GM21717 (cell line): ENCODE results near the gene TOR2A.
A peak's percentile ranks its signal among the peaks of the same experiment; 100 is the strongest.

ENCODE experiments used
- ATAC-seq: cut with Tn5 transposase; IDR thresholded peaks from one replicate; pipeline ENCODE4 v1.9.1; 2021; ENCODE audit warnings: mild to moderate bottlenecking, moderate library complexity; ENCODE audit not compliant: unreplicated experiment

The TOR2A gene

DNA sequence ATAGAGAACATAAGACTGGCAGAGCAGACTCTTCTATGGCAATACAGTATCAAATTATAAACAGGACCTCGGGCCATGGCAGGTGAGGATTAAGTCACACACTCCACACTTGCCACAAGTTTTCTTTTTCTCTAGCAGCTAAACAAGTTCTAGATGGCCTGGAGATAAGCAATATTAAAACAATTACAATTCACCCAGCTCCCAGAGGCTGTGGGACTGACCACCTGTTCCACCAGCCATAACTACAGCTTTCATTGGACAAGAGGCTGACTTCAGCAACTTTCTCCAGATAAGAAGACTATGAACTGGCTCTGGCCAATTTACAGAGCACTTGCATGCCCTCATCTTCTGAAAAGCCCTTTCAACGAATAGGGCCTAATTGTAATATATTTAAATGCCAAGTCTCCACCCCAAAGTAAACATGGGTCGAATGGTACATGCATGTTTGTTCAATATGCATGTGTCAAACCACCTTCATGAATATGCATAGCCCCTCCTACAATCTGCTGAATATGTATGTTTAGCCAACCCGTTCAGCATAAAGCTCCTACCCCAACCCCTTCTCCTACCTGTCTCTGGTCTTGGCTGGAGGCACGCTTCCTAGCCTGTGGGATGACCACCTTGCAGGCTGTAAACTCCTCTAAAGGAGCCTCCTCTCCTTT lies 34.4 kb downstream of the TOR2A start:
- ATAC-seq, result no peak

- no peak for ATAC-seq
Observed at GRCh38 chr9:127700140-127700539, 35.0 kb downstream of the TOR2A start.

GRCh38 chr9:127698985-127699670 lies 36.0 kb downstream of the TOR2A start:
- ATAC-seq, result peak; percentile 85

DNA sequence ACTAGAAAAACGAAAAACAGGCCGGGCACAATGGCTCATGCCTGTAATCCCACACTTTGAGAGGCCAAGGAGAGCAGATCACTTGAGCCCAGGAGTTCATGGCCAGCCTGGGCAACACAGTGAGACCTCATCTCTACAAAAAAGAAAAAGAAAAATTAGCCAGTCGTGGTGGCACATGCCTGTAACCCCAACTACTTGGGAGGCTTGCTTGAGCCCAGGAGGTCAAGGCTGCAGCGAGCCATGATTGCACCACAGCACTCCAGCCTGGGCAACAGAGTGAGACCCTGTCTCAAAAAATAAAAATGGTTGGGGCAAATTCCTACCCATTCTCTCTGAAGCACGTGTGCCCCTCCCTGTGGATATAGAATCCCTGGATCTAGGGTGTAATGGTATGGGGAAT lies 36.7 kb downstream of the TOR2A start:
- no peak for ATAC-seq

- no peak for ATAC-seq
Observed at GRCh38 chr9:127697575-127697974, 37.5 kb downstream of the TOR2A start.

DNA sequence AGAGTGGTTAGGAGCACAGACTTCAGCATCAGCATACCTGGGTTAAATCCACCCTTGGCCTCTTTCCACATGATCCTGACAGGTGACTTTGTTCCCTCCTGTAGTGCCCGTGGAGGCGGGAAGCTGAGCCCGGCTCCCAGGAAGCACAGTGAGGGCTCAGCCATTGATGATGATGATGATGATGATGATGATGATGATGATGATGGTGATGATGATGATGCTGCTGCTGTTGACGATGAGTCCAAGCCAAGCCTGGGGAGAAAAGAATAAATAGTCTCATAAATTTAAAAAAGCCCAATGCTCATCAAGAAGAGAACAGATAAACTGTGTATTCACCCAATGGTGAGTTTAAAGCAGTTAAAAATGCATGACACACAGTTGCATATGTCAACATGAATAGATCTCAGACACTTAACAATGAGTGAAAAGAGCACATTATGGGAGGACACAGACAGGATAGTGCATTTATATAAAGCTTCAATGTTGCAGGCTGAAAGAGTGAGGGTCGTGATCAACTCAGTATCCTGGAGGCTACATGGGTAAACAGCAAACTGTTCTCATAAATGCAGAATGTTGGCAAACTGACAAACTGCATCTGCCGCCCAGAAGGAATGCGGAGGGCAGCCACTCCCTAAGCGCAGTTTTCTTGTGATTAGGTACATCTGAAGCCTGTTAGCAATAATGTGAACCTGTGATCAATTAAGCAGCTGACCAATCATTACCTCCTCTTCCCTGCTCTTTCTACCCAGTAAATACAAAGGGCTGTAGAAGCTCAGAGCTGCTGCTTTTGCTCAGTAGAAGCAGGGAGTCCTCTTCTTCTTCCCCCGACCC lies 40.0 kb downstream of the TOR2A start:
- no peak for ATAC-seq

DNA sequence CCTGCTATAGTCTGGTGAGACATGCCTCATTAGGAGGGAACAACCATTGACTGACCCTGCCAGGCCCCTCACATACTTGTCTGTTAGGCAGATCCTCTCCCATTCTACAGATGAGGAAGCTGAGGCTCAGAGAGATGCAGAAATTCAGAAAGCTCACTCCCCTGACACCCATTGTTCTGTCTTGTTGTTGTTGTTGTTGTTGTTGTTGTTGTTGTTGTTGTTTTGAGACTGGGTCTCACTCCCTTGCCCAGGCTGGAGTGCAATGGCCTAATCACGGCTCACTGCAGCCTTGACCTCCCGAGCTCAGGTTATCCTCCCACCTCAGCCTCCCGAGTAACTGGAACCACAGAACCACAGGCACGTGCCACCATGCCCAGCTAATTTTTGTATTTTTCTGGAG lies 41.4 kb downstream of the TOR2A start:
- no peak for ATAC-seq

GRCh38 chr9:127693143-127693542 lies 42.0 kb downstream of the TOR2A start:
- ATAC-seq, result no peak

- ATAC-seq, result no peak
Observed at GRCh38 chr9:127692071-127692470, 43.0 kb downstream of the TOR2A start.

DNA sequence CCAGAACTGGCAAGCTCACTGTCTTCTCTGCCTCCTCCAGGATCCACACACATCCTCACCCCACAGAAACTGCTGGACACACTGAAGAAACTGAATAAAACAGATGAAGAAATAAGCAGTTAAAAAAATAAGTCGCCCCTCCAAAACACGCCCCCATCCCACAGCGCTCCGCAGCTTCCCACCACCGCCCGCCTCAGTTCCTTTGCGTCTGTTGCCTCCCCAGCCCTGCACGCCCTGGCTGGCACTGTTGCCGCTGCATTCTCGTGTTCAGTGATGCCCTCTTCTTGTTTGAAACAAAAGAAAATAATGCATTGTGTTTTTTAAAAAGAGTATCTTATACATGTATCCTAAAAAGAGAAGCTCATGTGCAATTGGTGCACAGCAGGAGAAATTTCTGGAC lies 44.4 kb downstream of the TOR2A start:
- ATAC-seq, result no peak

DNA sequence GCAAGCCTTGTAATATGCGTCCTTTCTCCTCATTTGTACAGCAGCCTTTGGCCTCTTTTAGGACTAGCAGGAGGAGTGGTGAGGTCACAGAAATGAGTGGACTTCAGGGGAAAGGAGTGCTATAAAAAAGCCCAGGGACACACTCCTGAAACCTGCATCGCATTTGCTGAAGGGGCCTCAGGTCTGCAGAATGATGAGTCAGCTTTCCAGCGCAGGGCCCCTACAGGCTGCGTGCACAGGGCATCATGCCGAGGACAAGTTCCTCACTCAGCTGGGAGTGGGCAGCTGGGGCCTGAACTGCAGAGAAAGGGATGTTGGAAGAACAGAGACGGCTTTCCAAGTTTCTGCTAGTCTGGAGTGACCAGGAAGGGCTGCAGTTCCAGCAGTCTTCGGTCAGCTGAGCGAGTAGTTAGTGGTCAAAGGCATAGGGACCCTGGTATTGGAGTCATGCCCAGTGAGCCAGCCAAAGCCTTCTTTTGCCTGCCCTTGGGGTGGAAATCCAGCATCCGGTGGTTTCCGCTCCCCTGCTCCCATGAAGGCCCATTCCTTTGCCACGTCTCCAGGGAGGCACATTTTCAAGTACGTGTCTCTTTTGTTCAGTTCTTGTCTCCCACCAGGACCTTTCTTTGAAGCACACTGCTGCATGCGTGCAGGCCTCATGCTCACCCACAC lies 45.6 kb downstream of the TOR2A start:
- ATAC-seq, result no peak

- no peak for ATAC-seq
Observed at GRCh38 chr9:127686461-127687393, 48.4 kb downstream of the TOR2A start.

GRCh38 chr9:127684576-127684975 lies 50.5 kb downstream of the TOR2A start:
- no peak for ATAC-seq

GRCh38 chr9:127683723-127684122 lies 51.4 kb downstream of the TOR2A start:
- no peak for ATAC-seq

DNA sequence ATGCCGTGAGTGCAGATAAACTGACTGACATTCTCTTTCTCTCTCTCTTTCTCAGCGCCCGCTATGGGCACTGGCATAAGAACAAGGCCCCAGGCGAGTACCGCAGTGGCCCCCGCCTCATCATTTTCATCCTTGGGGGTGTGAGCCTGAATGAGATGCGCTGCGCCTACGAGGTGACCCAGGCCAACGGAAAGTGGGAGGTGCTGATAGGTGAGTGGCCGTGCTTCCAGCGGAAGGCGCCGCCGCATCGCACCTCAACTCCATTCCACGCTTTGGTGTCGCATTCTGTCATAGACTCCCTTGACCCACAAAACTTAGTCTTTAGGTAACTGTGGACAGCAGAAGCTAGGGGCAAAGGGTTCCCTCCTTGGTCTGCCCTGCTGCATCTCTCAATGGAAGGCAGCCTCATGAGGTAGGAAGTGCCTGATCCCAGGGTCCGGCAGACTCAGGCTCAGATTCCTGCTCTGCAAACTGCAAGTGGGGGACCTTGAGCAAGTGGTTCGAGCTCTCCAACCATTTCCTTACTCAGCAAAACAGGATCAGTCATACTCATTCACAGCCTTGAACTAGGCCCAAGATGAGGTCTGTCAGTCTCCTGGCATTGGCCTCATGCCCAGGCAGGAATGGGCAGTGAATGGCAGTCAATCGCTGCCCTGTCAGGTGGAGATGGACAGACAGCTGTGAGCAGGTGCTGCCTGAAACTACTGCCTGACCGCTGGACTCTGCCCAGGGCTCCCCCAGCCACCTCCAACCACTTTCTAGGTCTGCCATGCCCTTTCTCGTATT lies 52.5 kb downstream of the TOR2A start:
- ATAC-seq, result no peak
